Measurements from ENCODE around the gene SSC5D. TPM values are rescaled to one million over a fixed set of nuclear protein-coding genes. Genes with fewer than 3 reads are reported as not detected.

Gene SSC5D
- total RNA-seq, 6 experiments from 2014 or later, result 47.7 to 59.9 (median 51.9) TPM

GRCh38 chr19:55538132-55538531, 49.9 kb downstream of the SSC5D start:
- no peak overlapping the region for H3K27ac Mint-ChIP-seq
- DNase-seq, result no peak
- no peak overlapping the region for H3K4me3 Mint-ChIP-seq
- TF ChIP-seq, protein P1, sequence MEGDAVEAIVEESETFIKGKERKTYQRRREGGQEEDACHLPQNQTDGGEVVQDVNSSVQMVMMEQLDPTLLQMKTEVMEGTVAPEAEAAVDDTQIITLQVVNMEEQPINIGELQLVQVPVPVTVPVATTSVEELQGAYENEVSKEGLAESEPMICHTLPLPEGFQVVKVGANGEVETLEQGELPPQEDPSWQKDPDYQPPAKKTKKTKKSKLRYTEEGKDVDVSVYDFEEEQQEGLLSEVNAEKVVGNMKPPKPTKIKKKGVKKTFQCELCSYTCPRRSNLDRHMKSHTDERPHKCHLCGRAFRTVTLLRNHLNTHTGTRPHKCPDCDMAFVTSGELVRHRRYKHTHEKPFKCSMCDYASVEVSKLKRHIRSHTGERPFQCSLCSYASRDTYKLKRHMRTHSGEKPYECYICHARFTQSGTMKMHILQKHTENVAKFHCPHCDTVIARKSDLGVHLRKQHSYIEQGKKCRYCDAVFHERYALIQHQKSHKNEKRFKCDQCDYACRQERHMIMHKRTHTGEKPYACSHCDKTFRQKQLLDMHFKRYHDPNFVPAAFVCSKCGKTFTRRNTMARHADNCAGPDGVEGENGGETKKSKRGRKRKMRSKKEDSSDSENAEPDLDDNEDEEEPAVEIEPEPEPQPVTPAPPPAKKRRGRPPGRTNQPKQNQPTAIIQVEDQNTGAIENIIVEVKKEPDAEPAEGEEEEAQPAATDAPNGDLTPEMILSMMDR (IDR thresholded peaks at IDR 0.05), result no peak
- H3K27me3 Mint-ChIP-seq (ENCODE audit: insufficient read depth), result peaks cover 6% of the 10 kb centered on the region; the same call in 1 of the 2 replicates
- no peaks in the 10 kb centered on the region for H3K9me3 Mint-ChIP-seq
- H3K36me3 Mint-ChIP-seq (ENCODE audit: low read depth), result no peaks in the 10 kb centered on the region
- no peaks in the 10 kb centered on the region for H3K4me1 Mint-ChIP-seq (ENCODE audit: low read depth)

- Mint-ChIP-seq H3K27me3 (ENCODE audit: insufficient read depth) (peaks cover 6% of the 10 kb centered on the region; the same call in 1 of the 2 replicates), H3K27ac (no peak overlapping the region), H3K4me1 (ENCODE audit: low read depth) (no peaks in the 10 kb centered on the region), H3K9me3 (no peaks in the 10 kb centered on the region), H3K36me3 (ENCODE audit: low read depth) (no peaks in the 10 kb centered on the region), H3K4me3 (no peak overlapping the region)
- TF ChIP-seq, protein P1 (IDR thresholded peaks at IDR 0.05), result no peak
- no peak for DNase-seq
Measured at GRCh38 chr19:55539090-55539984, 51.1 kb downstream of the SSC5D start.

- no peak overlapping the region for H3K27ac Mint-ChIP-seq
- no peak overlapping the region for H3K4me3 Mint-ChIP-seq
- peaks cover 7% of the 10 kb centered on the region; the same call in 1 of the 2 replicates for H3K4me1 Mint-ChIP-seq (ENCODE audit: low read depth)
- DNase-seq, result no peak
- no peaks in the 10 kb centered on the region for H3K9me3 Mint-ChIP-seq
- TF ChIP-seq, protein P1 (IDR thresholded peaks at IDR 0.05), result no peak
- H3K27me3 Mint-ChIP-seq (ENCODE audit: insufficient read depth), result peaks cover 10% of the 10 kb centered on the region; the same call in 1 of the 2 replicates
- no peaks in the 10 kb centered on the region for H3K36me3 Mint-ChIP-seq (ENCODE audit: low read depth)
Measured at GRCh38 chr19:55540619-55541018, 52.4 kb downstream of the SSC5D start.

DNA sequence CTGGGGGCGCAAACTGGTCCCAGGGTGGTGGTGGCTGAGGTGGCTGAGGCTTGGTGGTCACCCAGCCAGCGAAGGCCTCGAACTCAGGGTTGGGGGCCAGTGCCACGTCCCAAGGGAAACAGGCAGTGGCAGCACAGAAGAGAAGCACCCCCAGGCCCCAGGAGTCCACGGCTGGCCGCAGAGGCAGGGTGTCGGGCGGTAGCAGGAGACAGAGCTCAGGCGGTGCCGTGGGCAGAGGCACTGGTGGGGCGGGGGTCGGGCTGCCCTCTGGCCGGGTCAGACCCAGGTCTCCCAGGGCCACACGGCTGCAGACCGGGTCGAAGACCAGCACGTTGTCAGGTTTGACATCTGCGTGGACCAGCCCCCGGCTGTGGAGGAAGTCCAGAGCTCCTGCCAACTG, 52.9 kb downstream of the SSC5D start:
- DNase-seq, result no peak
- TF ChIP-seq, protein P1 (IDR thresholded peaks at IDR 0.05), result no peak
- no peaks in the 10 kb centered on the region for H3K9me3 Mint-ChIP-seq
- peaks cover 11% of the 10 kb centered on the region; the same call in 1 of the 2 replicates for H3K4me1 Mint-ChIP-seq (ENCODE audit: low read depth)
- H3K36me3 Mint-ChIP-seq (ENCODE audit: low read depth), result no peaks in the 10 kb centered on the region
- no peak overlapping the region for H3K27ac Mint-ChIP-seq
- H3K4me3 Mint-ChIP-seq, result no peak overlapping the region
- H3K27me3 Mint-ChIP-seq (ENCODE audit: insufficient read depth), result peaks cover 11% of the 10 kb centered on the region; the same call in 1 of the 2 replicates

DNA sequence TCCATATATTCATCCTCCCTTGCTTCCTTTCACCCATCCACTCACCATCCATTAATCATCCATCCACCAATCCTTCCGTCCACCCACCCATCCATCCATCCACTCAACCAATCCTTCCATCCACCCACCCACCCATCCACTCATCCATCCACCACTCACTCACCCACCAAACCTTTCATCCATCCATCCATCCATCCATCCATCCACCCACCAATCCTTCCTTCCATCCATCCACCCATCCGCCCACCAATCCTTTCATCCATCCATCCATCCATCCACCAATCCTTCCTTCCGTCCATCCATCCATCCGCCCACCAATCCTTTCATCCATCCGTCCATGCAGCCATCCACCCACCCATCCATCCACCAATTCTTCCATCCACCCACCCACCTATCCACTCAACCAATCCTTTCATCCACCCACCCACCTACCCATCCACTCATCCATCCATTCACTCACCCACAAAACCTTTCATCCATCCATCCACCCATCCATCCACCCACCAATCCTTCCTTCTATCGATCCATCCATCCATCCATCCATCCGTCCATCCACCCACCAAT, 54.1 kb downstream of the SSC5D start:
- Mint-ChIP-seq H3K4me3 (no peak overlapping the region), H3K27ac (no peak overlapping the region), H3K9me3 (no peaks in the 10 kb centered on the region), H3K4me1 (ENCODE audit: low read depth) (peaks cover 21% of the 10 kb centered on the region), H3K27me3 (ENCODE audit: insufficient read depth) (peaks cover 11% of the 10 kb centered on the region; the same call in 1 of the 2 replicates), H3K36me3 (ENCODE audit: low read depth) (no peaks in the 10 kb centered on the region)
- TF ChIP-seq, protein P1 (IDR thresholded peaks at IDR 0.05), result no peak
- DNase-seq, result no peak

Data from HFFc6 (cell line).